GM19468 (cell line): ENCODE measurements around the gene UPK3A.
"Not testable (repeated sequence)": the region's sequence is repeated elsewhere in the genome, so short reads cannot be mapped to it uniquely, and the experiment has no call there.

Experiments used
- ATAC-seq: cut with Tn5 transposase; IDR thresholded peaks from one replicate; pipeline ENCODE4 v1.9.1; 2021; ENCODE audit warnings: mild to moderate bottlenecking, moderate library complexity, moderate number of reproducible peaks; ENCODE audit not compliant: unreplicated experiment; ENCODE audit errors: extremely low read depth

UPK3A gene

DNA sequence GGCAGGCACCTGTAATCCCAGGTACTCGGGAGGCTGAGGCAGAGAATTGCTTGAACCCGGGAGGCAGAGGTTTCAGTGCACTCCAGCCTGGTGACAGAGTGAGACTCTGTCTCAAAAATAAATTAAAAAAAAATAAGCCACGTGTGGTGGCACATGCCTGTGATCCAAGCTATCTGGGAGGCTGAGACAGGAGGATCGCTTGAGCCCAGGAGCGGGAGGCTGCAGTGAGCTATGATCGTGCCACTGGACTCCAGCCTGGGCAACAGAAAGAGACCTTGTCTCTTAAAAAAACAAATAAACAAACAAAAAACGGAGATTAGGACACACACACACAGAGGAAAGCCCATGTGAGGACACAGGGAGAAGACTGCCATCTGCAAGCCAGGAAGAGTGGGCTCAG lies 7.0 kb upstream of the UPK3A start:
- ATAC-seq, result not testable (repeated sequence)

DNA sequence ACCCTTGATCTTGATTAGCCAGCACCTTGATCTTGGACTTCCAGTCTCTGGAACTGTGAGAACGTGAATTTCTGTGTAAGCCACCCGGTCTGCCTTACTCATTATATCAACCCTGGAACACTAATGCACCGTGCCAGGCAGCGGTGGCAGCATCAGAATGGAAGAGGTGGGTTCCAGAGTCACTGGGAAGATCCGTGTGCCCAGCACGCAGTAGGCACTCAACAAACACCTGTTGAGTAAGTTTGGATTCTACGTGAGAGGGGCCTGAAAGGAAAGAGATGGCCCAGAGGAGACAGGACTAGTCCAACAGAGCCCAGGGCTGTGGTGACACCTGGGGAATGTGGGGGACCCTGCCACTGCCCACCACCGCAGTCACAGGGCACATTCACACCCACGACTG lies 6.6 kb upstream of the UPK3A start:
- ATAC-seq, result no peak

DNA sequence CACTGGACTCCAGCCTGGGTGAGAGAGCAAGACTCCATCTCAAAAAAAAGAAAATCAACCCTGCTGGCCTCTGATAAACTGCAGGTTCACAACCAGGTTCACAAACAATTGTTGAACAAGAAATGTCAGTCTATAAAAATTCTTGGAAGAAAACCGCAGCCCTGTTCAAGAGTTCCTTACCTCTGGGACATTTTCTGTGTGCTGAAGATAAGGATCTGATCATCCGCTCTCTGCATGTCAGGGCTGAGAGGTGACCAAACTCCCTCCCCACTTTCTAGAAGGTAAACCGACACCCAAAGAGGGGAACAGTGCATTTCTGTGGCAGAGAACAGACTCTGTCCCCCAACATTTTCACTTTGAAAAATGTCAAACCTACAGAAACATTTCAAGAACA lies 4.2 kb upstream of the UPK3A start:
- no peak for ATAC-seq

DNA sequence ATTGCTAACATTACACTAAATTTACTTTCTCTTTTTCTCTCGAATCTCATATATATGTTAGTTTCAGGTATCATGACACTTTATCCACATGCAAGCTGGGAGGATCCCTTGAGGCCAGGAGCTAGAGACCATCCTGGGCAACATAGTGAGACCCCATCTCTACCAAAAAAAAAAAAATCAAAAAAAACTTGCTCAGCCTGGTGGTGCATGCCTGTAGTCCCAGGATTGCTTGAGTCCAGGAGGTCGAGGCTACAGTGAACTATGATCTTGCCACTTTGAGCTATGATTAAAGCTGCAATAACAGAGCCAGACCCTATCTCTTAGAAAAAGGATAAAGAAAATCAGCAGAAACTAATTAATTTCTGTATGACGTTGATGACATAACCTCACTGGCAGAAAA lies 3.7 kb upstream of the UPK3A start:
- no peak for ATAC-seq

DNA sequence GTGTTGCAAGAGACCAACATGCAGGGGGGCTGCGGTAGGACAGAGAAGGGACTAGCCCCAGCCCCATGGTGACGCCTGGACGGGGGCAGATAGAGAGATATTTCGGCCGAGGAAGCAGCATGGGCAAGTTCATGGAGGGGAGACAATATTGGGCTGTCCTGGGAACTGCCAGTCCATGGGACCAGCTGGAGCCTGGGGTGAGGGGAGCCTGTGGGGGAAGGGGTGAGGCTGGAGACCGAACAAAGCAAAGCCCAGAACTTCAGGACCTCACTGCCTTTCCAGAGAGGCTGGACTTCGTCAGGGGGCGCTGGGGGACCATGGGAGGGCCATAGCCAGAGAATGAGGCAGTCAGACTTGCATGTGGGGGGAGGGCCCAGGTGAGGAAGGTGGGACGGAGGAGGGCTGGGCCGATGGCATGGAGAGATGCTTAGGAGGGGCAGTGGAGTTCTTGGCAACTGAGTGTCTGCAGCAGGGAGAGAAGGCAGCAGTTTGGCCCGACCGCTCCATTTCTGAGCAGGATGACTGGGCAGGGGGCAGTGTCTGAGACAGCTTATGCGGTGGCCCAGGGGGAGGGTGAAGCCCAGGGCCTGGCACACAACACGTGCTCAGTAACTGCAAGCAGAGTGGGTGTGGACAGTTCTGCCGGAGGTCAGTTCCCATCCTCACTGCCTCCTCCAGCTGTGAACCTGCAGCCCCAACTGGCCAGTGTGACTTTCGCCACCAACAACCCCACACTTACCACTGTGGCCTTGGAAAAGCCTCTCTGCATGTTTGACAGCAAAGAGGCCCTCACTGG lies 712 bp downstream of the UPK3A start:
- no peak for ATAC-seq

DNA sequence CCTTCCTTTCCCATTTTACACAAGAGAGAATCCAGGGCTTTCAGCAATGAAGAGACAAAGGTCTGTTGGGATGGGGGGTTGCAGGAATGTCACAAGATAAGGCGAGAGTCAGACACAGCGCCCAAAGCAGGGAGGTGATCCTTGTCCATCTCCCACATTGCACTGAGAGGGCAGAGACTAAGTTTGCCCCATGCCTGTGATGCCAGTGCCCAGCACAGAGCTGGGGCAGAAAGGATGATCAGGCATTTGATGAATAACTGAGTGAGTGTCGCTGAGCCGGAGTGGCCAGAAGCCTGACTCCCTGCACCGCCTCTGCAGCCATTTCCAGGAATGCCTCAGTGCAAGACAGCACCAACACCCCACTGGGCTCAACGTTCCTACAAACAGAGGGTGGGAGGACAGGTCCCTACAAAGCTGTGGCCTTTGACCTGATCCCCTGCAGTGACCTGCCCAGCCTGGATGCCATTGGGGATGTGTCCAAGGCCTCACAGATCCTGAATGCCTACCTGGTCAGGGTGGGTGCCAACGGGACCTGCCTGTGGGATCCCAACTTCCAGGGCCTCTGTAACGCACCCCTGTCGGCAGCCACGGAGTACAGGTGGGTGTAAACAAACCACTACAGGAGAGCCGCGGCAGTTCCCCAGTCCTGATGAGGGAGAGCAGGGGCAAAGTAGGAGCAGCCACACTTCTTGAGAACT lies 2.3 kb downstream of the UPK3A start:
- no peak for ATAC-seq

DNA sequence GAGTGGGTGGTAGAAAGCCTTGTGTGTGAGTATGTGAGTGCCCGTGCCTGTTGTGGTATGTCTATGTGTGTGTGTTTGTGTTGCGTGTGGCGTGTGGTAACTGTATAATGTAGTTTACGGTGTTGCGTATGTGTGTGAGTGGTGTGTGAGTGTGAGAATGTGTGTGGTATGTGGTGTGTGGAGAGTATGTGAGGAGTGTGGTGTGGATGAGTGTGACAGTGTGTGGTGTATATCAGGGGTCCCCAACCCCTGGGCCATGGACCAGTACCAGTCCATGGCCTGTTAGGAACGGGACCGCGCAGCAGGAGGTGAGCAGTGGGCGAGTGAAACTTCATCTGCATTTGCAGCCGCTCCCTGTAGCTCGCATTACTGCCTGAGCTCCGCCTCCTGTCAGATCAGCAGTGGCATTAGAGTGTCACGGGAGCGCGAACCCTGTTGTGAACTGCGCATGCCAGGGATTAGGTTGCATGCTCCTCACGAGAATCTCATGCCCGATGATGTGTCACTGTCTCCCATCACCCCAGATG lies 5.7 kb downstream of the UPK3A start:
- ATAC-seq, result no peak

DNA sequence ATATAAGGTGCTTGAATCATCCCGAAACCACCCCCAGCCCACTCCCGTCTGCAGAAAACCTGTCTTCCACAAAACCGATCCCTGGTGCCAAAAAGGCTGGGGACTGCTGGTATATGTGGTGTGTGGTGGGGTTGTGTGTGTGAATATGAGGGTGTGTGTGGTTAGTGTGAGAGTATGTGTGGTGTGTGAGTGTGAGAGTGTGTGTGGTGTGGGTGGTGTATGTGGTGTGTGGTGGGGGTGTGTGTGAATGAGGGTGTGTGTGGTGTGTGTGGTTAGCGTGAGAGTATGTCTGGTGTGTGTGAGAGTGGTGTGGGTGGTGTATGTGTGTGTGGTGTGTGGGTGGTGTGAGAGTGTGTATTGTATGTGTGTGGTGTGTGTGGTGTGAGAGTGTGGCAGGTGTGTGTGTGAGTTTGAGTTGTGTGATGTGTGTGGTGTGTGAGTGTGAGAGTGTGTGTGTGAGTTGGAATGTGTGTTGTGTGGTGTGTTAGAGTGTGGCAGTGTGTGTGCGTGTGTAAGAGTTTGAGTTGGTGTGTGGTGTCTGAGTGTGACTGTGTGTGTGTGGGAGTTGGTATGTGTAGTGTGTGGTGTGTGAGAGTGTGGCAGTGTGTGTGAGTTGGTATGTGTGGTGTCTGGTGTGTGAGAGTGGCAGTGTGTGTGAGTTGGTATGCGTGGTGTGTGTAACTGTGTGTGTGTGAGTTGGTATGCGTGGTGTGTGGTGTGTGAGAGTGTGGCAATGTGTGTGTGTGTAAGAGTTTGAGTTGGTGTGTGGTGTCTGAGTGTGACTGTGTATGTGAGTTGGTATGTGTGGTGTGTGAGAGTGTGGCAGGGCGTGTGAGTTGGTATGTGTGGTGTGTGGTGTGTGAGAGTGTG lies 6.5 kb downstream of the UPK3A start:
- ATAC-seq, result no peak

DNA sequence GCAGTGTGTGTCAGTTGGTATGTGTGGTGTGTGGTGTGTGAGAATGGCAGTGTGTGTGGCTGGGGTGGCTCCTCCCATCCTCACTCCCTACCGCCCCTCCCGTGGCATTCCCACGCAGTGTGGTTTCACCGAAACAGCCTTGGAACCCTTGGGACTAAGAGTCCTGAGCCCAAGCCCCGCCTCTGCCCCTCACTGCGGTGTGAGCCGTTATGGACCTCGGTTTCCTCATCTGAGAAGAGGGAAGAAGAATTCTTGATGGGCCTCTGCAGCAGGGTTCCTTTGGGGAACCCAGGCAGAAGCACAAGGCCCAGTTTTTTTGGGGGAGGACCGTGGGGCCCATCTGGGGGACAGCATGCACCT lies 7.2 kb downstream of the UPK3A start:
- no peak for ATAC-seq

DNA sequence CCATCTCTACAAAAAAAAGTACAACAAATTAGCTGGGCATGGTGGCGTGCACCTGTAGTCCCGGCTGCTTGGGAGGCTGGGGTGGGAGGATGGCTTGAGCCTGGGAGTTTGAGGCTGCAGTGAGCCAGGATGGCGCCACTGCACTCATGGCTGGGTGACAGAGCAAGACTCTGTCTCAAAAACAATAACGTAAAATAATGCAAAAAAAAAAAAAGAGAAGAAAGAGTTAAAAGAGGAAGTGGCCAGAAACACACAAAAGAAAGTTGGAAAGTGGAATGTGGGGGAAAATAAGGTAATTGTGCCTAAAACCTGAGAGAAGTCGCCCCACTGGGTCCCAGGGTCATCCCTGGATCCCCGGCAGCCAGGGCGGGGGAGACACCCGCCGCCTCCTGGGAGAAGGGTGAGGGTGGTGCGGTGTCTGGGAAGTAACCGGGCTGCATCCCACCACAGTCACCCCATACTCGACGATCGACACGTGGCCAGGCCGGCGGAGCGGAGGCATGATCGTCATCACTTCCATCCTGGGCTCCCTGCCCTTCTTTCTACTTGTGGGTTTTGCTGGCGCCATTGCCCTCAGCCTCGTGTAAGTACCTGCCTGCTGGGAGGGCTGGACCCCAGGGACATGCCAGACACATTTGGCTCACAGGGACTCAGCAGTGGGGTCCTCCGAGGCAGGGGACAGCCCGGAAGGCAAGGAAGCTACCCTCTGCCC lies 8.1 kb downstream of the UPK3A start:
- ATAC-seq, result no peak

DNA sequence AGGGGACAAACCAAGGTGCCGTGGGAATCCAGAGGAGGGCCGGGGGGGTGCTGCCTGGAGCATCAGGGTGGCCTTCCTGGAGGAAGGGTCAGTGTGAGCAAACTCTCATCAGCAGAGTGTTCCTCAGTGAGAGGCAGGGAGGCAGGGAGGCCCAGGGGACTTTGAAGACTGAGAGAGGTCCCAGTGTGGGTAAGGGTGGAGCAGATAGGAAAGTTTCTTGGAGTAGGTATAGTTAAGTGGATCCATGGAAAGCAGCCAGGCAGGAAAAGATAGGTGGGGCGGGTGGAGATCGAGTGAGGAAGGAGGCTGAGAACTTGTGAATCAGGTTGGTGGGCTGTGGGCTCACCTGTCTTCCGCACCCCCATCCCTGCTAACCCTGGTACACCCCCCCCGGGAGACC lies 9.3 kb downstream of the UPK3A start:
- ATAC-seq, result no peak

DNA sequence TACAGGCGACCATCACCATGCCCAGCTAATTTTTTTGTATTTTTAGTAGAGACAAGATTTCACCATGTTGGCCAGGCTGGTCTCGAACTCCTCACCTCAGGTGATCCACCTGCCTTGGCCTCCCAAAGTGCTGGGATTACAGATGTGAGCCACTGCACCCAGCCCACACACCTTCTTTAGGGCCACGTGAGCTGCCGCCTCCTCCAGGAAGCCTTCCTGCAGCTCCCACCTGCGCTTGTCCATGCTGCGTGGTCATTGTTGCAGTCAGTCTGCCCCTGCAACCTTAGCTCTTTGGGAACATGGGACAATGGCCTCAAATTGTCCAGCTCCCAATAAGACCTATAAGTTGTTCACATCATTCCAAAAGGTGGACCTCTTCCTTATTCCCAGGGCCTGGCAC lies 10.3 kb downstream of the UPK3A start:
- ATAC-seq, result not testable (repeated sequence)

DNA sequence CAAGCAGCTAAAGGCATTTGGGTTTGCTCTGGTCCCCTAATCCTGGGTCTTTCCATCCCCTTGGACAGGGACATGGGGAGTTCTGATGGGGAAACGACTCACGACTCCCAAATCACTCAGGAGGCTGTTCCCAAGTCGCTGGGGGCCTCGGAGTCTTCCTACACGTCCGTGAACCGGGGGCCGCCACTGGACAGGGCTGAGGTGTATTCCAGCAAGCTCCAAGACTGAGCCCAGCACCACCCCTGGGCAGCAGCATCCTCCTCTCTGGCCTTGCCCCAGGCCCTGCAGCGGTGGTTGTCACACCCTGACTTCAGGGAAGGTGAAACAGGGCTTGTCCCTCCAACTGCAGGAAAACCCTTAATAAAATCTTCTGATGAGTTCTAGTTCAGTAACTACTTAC lies 10.7 kb downstream of the UPK3A start:
- no peak for ATAC-seq

DNA sequence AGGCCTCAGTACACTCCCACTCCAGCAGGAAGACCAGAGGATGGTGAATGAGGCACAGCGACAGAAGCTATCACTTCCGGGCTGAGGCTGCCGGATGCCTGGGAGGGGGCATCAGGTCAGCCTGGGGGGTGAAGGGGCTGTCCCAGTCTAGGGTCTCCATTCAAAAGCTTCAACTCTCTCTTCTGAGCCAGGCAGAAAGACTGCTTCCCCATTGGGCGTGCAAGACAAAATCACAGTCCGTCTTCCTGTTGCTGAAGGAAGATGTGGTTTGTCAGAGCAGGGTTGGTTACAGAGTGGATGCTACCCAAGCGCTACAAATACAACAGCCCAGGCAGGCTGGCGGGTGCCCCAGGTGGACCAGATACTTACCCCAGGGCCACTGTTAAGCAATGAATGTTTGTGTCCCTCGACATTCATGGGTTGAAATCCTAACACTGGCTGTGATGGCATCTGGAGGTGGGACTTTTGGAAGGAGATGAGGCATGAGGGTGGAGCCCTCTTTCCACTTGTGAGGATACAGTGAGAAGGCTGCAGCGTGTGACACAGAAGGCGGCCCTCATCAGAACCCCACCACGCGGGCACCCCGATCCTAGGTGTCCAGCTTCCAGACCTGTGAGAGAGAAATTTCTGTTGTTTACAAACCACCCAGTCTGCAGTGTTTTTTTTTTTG lies 12.0 kb downstream of the UPK3A start:
- no peak for ATAC-seq

DNA sequence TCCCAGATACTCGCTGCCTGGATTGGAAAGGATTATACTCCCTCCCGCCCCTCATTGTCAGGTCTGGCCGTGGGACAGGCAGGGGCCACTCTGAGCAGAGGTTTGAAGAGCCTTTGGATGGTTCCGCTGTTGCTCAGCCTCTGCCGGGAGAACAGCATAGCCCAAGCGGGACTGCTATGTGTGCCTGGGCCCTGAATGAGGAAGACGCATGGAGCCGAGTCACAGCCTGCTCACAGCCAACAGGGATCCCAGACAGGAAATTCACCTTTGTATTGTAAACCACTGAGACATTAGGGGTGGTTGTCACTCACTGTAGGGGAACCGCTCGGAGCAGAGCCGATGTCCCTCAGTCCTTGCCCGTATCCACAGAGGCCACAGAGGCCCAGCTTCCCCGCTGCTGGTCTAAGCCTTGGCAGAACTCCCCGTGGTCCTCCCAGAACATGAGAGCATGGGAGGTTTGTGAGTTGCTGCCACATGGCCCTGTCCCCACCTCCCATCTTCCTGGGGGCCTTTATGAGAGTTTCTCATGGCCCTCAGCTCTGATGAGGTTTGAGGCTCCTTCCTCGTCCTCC lies 14.3 kb downstream of the UPK3A start:
- ATAC-seq, result no peak

DNA sequence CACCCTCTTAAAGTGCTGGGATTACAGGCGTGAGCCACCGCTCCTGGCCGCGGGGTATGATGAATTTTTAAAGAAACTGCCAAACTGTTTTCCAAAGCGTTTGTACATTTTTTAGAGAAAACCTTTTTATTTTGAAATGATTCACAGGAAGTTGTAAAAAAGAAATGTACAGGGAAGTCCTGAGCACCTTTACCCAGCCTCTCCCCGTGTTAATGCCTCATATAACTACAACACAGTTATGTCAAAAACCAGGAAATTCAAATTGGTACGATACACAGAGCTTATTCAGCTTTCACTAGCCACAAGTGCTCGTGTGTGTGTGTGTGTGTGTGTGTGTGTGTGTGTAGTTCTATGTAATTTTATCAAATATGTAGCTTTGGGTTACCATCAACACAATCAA lies 18.0 kb downstream of the UPK3A start:
- no peak for ATAC-seq

DNA sequence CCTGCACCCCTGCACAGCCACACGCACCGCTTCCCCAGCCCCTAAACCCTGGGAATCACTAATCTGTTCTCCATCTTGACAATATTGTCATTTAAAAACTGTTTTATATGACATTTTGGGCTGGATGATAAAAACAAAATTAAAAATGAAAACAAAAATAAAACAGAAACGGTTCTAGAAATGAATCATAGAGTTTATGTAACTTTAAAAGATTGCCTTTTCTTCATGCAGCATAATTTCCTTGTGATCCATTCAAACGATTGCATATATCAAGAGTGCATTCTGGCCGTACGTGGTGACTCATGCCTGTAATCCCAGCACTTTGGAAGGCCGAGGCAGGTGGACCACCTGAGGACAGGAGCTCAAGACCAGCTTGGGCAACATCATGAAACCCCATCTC lies 18.4 kb downstream of the UPK3A start:
- no peak for ATAC-seq

DNA sequence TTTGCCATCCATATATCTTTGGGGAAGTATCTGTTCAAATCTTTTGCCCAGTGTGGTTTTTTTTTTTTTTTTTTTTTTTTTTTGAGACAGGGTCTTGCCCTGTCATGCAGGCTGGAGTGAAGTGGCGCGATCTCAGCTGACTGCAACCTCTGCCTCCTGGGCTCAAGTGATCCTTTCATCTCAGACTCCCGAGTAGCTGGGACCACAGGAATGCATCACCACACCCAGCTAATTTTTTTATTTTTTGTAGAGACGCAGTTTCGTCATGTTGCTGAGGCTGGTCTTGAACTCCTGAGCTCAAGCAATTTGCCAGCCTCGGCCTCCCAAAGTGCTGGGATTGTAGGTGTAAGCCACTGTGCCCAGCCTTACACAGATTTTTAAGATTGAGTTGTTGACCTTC lies 20.2 kb downstream of the UPK3A start:
- ATAC-seq, result no peak

DNA sequence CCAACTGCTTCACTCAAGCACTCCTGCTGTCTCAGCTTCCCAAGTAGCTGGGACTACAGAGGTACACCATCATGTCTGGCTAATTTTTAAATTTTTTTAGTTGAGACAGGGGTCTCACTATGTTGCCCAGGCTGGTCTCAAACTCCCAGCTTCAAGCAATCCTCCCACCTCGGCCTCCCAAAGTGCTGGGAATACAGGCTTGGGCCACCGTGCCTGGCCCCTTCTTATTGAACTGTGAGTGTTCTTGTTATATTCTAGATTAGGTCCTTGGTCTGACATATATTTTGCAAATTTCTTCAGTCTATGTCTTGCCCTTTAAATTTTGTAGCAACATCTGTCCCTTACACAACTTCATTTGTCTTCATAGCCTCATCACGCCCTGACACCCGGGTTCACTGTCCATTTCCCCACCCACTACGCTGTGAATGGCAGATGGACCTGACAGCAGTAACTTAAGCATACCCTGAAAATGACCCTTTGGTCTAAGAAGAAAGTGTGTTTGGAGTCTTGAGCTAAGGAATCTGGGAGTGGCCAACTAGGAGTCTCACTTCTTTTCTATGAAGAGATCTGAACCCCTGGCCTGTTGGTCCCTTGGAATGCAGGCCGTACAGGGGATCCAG lies 20.8 kb downstream of the UPK3A start:
- ATAC-seq, result no peak
